Suprapubic skin (tissue), 4 donors: ENCODE data around the gene ETS2. TPM values are rescaled to one million over a fixed set of nuclear protein-coding genes. Genes with fewer than 3 reads are reported as not detected.
A peak's percentile ranks its signal among the peaks of the same experiment; 100 is the strongest.

Source experiments
- DNase-seq, 2 donors: peaks; one replicate each; pipeline ENCODE4 v3.0.0-alpha.2; 2019; ENCODE audit warnings: low spot score in 2 of 2
- H3K27ac ChIP-seq: fragments of 200-600 bp; sonication (generic); one replicate; pipeline ENCODE4 v1.5.1; 2019
- H3K27me3 ChIP-seq: fragments of 200-600 bp; sonication (generic); one replicate; pipeline ENCODE4 v1.5.1; 2019
- H3K36me3 ChIP-seq: fragments of 200-600 bp; sonication (generic); one replicate; pipeline ENCODE4 v1.5.1; 2019
- H3K4me1 ChIP-seq: fragments of 200-600 bp; sonication (generic); one replicate; pipeline ENCODE4 v1.5.1; 2019
- H3K4me3 ChIP-seq: fragments of 200-600 bp; sonication (generic); one replicate; pipeline ENCODE4 v1.5.1; 2019; ENCODE audit warnings: mild to moderate bottlenecking
- H3K9me3 ChIP-seq: fragments of 200-600 bp; sonication (generic); one replicate; pipeline ENCODE4 v1.5.1; 2019
- EP300 ChIP-seq: sonication (generic); formaldehyde crosslinking; IDR thresholded peaks from one replicate; pipeline ENCODE4 v1.6.1; 2017; ENCODE audit warnings: antibody characterized with exemption
- POLR2A ChIP-seq, 2 donors: fragments of 450-650 bp; IDR thresholded peaks; one replicate each; pipeline ENCODE4 v1.6.1; 2017; ENCODE audit warnings: antibody characterized with exemption in 2 of 2, mild to moderate bottlenecking in 2 of 2, moderate library complexity in 2 of 2
- POLR2AphosphoS5 ChIP-seq, 3 donors: sonication (generic); formaldehyde crosslinking; IDR thresholded peaks; one replicate each; pipeline ENCODE4 v1.6.1; 2017; ENCODE audit warnings: antibody characterized with exemption in 3 of 3
- WGBS: methylation state at CpG from one replicate; pipeline ENCODE4 v1.1.5; 2018; 5-methylcytosine and 5-hydroxymethylcytosine counted together
- total RNA-seq, 4 donors: library from RNA; depleted of rRNA; stranded (reverse); fragments of >200 nt; gene quantifications; one replicate each; pipeline ENCODE4 v1.1.0, GENCODE V29; 2016
- TF ChIP-seq, protein P1 (sequence below), 2 donors: fragments of 200-600 bp in 1 of 2; fragments of 450-650 bp in 1 of 2; sonication (generic) in 1 of 2; IDR thresholded peaks; one replicate each; pipeline ENCODE4 v1.5.1; 2016 to 2019; ENCODE audit warnings: antibody characterized with exemption in 2 of 2, mild to moderate bottlenecking in 1 of 2, moderate library complexity in 1 of 2

The ETS2 gene
- total RNA-seq, 4 donors from 2014 or later = 198 to 510 (median 416) TPM

DNA sequence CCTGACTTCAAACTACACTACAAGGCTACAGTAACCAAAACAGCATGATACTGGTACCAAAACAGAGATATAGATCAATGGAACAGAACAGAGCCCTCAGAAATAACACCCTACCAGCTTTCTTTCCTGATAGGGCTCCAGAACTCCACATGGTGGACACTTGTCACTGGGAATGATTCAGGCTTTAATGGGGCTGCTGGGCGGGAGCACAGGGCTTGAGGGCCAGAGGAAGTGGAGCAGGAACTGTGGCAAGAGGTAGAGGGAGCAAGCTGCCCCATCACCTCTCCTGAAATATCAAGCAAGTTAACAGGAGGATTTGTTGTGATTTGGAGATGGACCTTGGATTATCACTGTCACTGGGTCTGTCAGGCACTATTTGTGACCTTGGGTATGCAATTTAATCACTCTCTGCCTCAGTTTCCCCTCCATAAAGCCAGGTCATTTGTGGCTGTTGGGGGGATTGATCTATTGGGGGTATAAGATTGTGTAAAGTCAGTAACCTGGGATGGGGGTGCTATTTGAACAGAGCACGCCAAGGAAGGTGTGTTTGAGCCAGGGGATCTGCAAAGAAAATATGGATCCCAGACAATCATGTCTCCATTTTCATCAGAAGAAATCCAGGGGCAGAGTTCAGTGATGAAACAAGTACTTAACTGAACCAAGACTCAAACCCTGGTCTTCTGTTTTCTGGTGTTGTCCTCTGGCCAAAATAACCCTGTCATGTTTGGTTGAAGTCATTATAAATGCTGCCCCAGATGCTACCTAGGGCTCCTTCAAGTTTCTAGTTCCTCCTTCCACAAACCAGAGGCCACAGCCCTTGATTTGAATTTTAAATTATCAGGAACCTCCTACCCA is 25.2 kb downstream of the ETS2 start:
- no peak overlapping the region for H3K4me3 ChIP-seq
- DNase-seq = no peak
- H3K4me1 ChIP-seq = peaks cover 26% of the 10 kb centered on the region
- 74% methylated on average over 2 of the region's 2 CpGs for whole genome bisulfite sequencing
- no peaks in the 10 kb centered on the region for H3K27me3 ChIP-seq
- H3K27ac ChIP-seq = peak overlapping the region; percentile 74
- TF ChIP-seq EP300 = no peak
- TF ChIP-seq POLR2A (IDR thresholded peaks at IDR 0.05) = no peak
- TF ChIP-seq, protein P1, sequence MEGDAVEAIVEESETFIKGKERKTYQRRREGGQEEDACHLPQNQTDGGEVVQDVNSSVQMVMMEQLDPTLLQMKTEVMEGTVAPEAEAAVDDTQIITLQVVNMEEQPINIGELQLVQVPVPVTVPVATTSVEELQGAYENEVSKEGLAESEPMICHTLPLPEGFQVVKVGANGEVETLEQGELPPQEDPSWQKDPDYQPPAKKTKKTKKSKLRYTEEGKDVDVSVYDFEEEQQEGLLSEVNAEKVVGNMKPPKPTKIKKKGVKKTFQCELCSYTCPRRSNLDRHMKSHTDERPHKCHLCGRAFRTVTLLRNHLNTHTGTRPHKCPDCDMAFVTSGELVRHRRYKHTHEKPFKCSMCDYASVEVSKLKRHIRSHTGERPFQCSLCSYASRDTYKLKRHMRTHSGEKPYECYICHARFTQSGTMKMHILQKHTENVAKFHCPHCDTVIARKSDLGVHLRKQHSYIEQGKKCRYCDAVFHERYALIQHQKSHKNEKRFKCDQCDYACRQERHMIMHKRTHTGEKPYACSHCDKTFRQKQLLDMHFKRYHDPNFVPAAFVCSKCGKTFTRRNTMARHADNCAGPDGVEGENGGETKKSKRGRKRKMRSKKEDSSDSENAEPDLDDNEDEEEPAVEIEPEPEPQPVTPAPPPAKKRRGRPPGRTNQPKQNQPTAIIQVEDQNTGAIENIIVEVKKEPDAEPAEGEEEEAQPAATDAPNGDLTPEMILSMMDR (IDR thresholded peaks at IDR 0.05) = no peak
- no peak for TF ChIP-seq POLR2AphosphoS5 (IDR thresholded peaks at IDR 0.05)
- no peaks in the 10 kb centered on the region for H3K9me3 ChIP-seq
- H3K36me3 ChIP-seq = no peaks in the 10 kb centered on the region

DNA sequence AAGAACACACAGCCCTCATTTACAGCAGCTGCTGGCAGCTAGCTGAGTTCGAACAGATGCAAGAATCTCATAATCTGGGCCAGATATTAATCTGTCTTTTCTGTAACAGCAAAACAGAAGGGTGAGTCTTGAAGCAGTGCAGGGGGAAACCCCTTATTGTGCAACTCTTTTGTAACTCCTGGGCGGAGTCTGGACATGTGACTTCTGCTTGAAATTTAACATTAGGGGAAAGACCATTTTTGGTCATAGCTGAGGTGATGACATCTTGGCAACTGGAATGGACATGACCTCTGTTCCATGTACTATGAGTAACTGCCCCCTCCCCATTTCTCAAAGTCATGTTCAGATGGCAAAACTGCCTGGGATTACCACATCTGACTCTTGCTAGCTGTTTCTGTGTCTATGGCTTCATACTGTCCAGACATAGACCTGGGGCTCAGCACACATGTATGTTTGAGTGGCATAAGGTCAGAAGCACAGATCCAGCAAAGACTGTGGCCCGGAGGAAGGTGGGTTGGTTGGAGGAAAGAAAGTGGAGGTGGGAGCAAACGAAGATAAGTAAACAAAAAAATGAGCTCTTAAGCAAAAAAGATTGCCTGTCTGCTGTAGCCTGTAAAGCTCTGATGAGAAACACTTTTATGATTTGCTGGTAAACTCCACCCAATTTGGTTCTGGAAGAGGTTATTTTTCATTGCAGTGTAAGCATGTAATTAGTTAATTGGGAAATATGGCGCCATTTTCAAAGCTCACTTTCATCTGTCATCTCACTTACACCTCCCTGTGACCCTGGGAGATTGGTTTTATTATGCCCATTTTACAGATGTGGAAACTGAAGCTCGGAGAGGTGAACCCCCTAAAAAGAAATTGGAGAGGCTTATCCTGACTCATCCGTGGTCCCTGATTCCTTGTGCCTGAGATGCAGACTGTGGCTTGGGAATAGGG is 26.1 kb downstream of the ETS2 start:
- H3K36me3 ChIP-seq = no peaks in the 10 kb centered on the region
- peak in 1 of 2 donors; percentile 95 for DNase-seq
- peak; percentile 50 for TF ChIP-seq EP300
- TF ChIP-seq, protein P1 (IDR thresholded peaks at IDR 0.05) = no peak
- peak; percentile 88 to 99 (median 95) for TF ChIP-seq POLR2AphosphoS5 (IDR thresholded peaks at IDR 0.05)
- no peak for TF ChIP-seq POLR2A (IDR thresholded peaks at IDR 0.05)
- peak overlapping the region; percentile 74 for H3K27ac ChIP-seq
- no peak overlapping the region for H3K4me3 ChIP-seq
- WGBS = 53% methylated on average over 7 of the region's 7 CpGs
- H3K9me3 ChIP-seq = no peaks in the 10 kb centered on the region
- H3K4me1 ChIP-seq = peaks cover 26% of the 10 kb centered on the region
- no peaks in the 10 kb centered on the region for H3K27me3 ChIP-seq

DNA sequence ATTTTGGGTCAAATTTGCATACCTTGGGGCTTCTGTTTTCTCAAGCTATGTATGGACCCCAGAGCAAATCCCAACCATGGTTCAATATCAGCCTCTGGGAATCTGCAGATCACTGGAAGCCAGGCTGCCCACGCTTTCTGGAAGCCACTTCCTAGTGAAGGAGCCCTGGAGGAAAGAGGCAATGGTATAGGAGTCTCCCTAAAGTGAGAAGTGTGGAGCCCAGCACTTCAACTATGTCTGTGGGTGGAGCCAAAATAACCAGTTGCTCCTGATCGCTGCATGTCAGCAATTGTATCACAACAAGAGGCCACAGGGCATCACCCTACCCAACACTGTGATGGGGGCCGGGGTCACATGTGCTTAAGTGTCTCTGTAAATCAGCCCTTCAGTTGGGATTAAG is 26.9 kb downstream of the ETS2 start:
- no peaks in the 10 kb centered on the region for H3K36me3 ChIP-seq
- no peak for DNase-seq
- no peak overlapping the region for H3K27ac ChIP-seq
- 69% methylated on average over 2 of the region's 3 CpGs for WGBS
- no peaks in the 10 kb centered on the region for H3K27me3 ChIP-seq
- TF ChIP-seq, protein P1 (IDR thresholded peaks at IDR 0.05) = no peak
- no peak for TF ChIP-seq POLR2A (IDR thresholded peaks at IDR 0.05)
- no peak for TF ChIP-seq EP300
- no peak for TF ChIP-seq POLR2AphosphoS5 (IDR thresholded peaks at IDR 0.05)
- H3K4me1 ChIP-seq = peaks cover 26% of the 10 kb centered on the region
- H3K9me3 ChIP-seq = no peaks in the 10 kb centered on the region
- no peak overlapping the region for H3K4me3 ChIP-seq

DNA sequence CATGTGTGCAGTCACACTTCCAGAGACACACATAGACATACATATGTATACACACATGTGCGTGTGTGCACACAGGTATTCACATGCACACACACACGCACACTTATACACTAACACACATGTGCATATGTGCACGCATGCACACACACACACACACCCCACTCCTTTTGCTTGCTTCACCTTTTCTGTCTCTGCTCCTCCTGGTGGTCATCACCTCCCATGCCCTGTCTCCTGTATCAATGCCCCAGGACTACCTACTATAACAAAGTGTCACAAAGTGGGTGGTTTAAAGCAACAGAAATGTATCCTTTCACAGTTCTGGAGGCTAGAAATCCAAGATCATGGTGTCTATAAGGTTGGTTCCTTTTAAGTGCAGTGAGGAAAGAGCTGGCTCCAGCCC is 27.4 kb downstream of the ETS2 start:
- H3K4me3 ChIP-seq = no peak overlapping the region
- no peaks in the 10 kb centered on the region for H3K27me3 ChIP-seq
- peaks cover 26% of the 10 kb centered on the region for H3K4me1 ChIP-seq
- H3K27ac ChIP-seq = no peak overlapping the region
- no peaks in the 10 kb centered on the region for H3K36me3 ChIP-seq
- no peaks in the 10 kb centered on the region for H3K9me3 ChIP-seq
- no peak for DNase-seq
- TF ChIP-seq POLR2AphosphoS5 (IDR thresholded peaks at IDR 0.05) = no peak
- TF ChIP-seq, protein P1 (IDR thresholded peaks at IDR 0.05) = no peak
- no peak for TF ChIP-seq POLR2A (IDR thresholded peaks at IDR 0.05)
- no peak for TF ChIP-seq EP300
- WGBS = 84% methylated on average over 3 of the region's 3 CpGs

DNA sequence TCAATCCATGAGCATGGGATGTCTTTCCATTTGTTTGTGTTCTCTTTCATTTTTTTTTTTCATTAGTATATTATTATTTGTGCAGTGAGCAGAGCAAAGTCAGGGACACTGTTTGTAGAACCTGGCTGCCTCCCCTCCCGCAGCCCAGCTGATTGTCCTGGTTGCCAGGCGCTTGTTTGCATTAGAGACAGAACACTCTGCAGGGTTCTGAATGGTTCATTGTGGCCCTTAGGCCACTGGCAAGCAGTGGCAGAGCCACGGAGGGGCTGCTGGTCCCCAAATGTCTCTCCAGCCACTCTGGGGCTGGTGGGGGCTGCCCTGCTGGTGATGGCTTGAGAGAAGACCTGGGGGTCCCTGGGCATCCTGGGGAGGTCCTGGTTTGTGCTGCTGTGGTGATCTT is 29.0 kb downstream of the ETS2 start:
- no peak overlapping the region for H3K4me3 ChIP-seq
- no peaks in the 10 kb centered on the region for H3K36me3 ChIP-seq
- TF ChIP-seq EP300 (no peak), POLR2A (IDR thresholded peaks at IDR 0.05) (no peak), POLR2AphosphoS5 (IDR thresholded peaks at IDR 0.05) (no peak)
- TF ChIP-seq, protein P1 (IDR thresholded peaks at IDR 0.05) = no peak
- H3K27me3 ChIP-seq = no peaks in the 10 kb centered on the region
- H3K4me1 ChIP-seq = peaks cover 34% of the 10 kb centered on the region
- DNase-seq = no peak
- no peaks in the 10 kb centered on the region for H3K9me3 ChIP-seq
- H3K27ac ChIP-seq = no peak overlapping the region
- WGBS = 97% methylated on average over 3 of the region's 3 CpGs
